Amygdala (tissue), 56 donors: Measurements from ENCODE around the gene ZNF722.
"Not testable (repeated sequence)": the region's sequence is repeated elsewhere in the genome, so short reads cannot be mapped to it uniquely, and the experiment has no call there.

ENCODE experiments used
- DNase-seq, 56 donors: peaks; one replicate each; lab custom pipeline; 2025; lab: John Stamatoyannopoulos, UW

Gene ZNF722

DNA sequence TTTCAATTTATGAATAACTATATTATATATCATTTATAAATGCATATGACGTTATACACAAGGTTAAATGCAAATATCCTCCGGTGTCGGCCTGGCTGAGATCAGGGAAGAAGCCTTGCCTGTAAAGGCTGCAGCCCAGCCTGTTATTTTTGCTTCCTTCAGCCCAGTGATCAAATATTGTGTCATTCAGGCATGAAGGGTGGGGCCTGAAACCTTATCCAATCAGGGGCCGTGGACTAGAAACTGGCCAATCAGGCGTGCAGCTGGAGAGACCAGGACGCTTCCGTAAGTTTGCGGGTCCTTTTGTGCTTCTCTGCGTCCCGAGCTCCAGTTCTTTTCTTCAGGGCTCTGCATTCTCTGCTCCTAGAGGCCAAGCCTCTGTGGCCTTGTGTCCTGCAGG, at the start of gene ZNF722:
TSS of gene ZNF722 (plus strand) at position 301 of the 400 bp plus-strand sequence. CDS start 113 bp downstream, outside the sequence.
- DNase-seq, result no peak

GRCh38 chr7:63953181-63953580, 45.5 kb upstream of the ZNF722 start:
- DNase-seq, result no peak

DNA sequence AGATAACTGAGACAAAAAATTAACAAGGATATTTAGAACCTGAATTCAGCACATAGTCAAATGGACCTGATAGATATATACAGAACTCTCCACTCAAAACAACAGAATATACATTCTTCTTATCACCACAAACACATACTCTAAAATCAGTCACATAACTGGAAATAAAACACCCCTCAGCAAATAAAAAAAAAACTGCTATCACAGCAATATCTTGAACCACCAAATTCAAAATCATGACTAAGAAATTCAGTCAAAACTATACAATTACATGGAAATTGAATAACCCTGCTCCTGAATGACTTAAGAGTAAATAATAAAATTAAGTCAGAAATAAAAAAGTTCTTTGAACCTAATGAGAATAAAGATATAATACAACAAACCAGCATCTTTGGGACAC, 30.0 kb upstream of the ZNF722 start:
- DNase-seq, result no peak

DNA sequence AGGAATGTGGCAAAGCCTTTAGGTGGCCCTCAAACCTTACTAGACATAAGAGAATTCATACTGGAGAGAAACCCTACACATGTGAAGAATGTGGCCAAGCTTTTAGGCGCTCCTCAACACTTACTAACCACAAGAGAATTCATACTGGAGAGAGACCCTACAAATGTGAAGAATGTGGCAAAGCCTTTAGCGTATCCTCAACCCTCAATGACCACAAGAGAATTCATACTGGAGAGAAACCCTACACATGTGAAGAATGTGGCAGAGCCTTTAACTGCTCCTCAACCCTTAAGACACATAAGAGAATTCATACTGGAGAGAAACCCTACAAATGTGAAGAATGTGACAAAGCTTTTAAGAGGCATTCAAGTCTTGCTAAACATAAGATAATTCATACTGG, 16.8 kb downstream of the ZNF722 start:
- DNase-seq, result not testable (repeated sequence)

GRCh38 chr7:64035388-64035787, 36.7 kb downstream of the ZNF722 start:
- DNase-seq, result no peak

DNA sequence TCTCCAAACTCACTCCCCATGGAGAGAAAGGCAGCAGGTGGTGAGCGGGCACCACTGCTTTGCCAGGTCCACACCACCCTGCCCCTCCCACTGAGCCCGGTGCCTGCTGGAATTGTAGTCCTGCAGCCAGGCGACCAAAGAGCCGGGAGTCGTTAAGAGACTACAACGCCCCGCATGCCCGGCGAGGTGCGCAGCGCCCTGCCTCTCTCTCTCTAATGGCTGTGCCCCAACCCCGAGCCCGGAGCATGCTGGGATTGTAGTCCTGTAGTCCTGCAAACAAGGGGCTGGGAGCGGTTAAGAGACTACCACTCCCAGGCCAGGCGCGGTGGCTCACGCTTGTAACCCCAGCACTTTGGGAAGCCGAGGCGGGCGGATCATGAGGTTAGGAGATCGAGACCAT, 38.4 kb downstream of the ZNF722 start:
- peak in 6 of 56 donors; percentile 1 to 16 (median 4) for DNase-seq

DNA sequence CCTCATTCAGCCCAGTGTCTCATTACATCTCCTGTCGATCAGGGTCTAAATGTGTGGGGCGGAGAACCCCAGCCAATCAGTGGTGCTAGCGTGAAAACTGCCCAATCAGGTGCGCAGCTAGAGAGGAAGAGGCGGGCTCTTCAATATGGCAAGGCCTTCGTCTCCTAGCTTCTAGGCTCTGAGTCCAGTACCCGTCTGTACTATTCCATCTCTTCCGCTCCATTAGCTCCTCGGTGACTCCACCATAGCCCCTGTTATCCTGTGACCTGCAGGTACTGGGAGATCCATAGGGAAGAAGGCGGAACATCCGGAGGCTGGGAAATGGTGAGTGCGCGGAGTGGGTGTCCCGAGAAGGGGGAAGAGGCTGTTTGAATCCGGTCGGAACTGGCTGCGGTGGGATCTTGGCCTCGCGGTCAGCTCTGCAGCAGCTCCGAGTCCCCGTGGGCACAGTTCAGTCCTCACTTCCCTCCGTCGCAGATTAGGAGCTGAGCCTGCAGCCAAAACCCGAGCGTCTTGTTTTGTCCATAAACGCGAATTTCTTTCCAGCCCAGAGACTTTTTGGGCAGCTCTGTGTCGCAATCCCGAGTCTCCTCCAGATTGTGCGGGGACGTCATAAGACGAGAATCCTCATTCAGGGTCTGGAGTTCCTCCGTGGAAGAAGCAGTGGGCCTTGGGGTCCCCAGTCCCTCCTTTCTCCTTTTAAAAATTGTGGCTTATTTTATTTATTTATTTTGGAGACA, 46.8 kb downstream of the ZNF722 start, which contains the start of gene ZNF727:
TSS of gene ZNF727 (plus strand) at position 134 of the 740 bp plus-strand sequence. CDS start at position 322, 188 bp downstream.
- DNase-seq, result peak in 55 of 56 donors; percentile 3 to 92 (median 73)

DNA sequence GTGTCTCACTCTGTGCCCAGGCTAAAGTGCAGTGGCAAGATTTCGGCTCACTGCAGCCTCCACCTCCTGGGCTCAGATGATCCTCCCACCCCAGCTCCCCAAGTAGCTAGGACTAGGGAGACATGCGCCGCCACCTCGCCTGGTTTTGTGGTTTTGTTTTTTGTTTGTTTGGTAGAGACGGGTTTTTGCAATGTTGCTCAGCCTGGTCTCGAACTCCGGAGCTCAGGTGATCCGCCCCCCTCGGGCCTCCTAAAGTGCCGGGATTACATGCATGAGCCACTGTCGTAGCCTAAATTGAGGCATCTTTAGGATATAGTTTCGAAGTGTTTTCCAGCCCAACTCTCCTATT, 47.4 kb downstream of the ZNF722 start:
- peak in 3 of 56 donors; percentile 25 to 36 (median 34) for DNase-seq
